Ascending aorta (tissue), 2 donors: Measurements from ENCODE around the gene PFDN5. TPM values are rescaled to one million over a fixed set of nuclear protein-coding genes. Genes with fewer than 3 reads are reported as not detected.

Experiments
- DNase-seq, 2 donors: peaks; one replicate each; pipeline ENCODE4 v3.0.0-alpha.2; 2019; ENCODE audit warnings: low spot score in 2 of 2
- H3K27ac ChIP-seq, 2 donors: fragments of 200-600 bp; sonication (generic); one replicate each; pipeline ENCODE4 v1.5.1; 2016 to 2017; ENCODE audit warnings: mild to moderate bottlenecking in 1 of 2
- H3K27me3 ChIP-seq: fragments of 200-600 bp; sonication (generic); one replicate; pipeline ENCODE4 v1.5.1; 2017
- H3K36me3 ChIP-seq, 2 donors: fragments of 200-600 bp; sonication (generic); one replicate each; pipeline ENCODE4 v1.5.1; 2016
- H3K4me1 ChIP-seq, 2 donors: fragments of 200-600 bp; sonication (generic); one replicate each; pipeline ENCODE4 v1.5.1; 2016 to 2017; ENCODE audit warnings: mild to moderate bottlenecking in 1 of 2
- H3K4me3 ChIP-seq, 2 donors: fragments of 200-600 bp; sonication (generic); one replicate each; pipeline ENCODE4 v1.5.1; 2016 to 2017; ENCODE audit warnings: mild to moderate bottlenecking in 1 of 2
- H3K9me3 ChIP-seq, 2 donors: fragments of 200-600 bp; sonication (generic); one replicate each; pipeline ENCODE4 v1.5.1; 2016
- intact Hi-C: fragments of 100-400 bp; cut with DNase I; formaldehyde crosslinking; loops from one replicate; pipeline ENCODE4 v1.15.1; 2023
- total RNA-seq: library from RNA; depleted of rRNA; stranded (reverse); fragments of >200 nt; gene quantifications from one replicate; pipeline ENCODE4 v1.1.0, GENCODE V29; 2016
- TF ChIP-seq, protein P1 (sequence below), 3 experiments: fragments of 200-600 bp in 2 of 3; fragments of 450-650 bp in 1 of 3; sonication (generic) in 2 of 3; IDR thresholded peaks; one replicate each; pipeline ENCODE4 v1.5.1; 2016 to 2019; ENCODE audit warnings: antibody characterized with exemption in 3 of 3, mild to moderate bottlenecking in 1 of 3, moderate library complexity in 1 of 3

The PFDN5 gene
- total RNA-seq, 1 donor from 2014 or later: 187 TPM

DNA sequence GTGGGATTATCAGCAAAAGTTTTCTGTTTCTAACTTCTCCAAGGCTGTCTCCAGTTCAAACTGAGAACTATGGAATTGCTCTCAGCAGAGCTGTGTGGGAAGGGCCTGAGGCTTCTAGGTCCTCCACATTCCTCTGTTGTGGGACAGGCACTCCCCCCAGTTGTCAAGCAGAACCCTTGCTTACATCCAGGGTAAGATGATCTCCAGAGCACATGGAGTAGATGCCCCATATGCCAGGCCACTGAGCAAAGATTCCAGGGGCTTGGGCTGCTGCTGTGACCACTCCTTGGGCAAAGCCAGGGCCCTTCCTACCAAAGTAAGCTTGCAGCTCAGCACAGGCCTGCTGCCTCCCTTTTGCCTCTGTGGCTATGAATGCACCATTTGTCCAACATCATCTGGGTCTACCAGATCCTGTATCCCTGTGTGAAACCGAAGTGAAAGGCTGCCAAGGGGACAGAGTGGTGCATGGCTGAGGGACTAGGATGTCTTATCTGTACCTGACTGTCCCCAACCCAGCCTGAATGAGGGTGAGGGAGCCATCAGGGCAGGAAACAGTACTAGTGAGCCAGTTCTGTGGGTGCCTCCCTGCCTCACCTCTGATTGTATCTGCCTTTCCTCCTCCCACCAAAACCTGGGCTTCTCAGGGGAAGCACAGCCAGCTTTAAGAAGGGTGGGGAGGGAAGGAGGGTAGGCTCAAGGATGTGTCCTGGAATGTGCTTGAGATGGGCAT is 40.4 kb upstream of the PFDN5 start:
- DNase-seq: no peak
- peaks cover 9 to 25% of the 10 kb centered on the region in 2 donors for H3K36me3 ChIP-seq
- H3K27ac ChIP-seq: no peak overlapping the region
- no peaks in the 10 kb centered on the region for H3K9me3 ChIP-seq
- TF ChIP-seq, protein P1, sequence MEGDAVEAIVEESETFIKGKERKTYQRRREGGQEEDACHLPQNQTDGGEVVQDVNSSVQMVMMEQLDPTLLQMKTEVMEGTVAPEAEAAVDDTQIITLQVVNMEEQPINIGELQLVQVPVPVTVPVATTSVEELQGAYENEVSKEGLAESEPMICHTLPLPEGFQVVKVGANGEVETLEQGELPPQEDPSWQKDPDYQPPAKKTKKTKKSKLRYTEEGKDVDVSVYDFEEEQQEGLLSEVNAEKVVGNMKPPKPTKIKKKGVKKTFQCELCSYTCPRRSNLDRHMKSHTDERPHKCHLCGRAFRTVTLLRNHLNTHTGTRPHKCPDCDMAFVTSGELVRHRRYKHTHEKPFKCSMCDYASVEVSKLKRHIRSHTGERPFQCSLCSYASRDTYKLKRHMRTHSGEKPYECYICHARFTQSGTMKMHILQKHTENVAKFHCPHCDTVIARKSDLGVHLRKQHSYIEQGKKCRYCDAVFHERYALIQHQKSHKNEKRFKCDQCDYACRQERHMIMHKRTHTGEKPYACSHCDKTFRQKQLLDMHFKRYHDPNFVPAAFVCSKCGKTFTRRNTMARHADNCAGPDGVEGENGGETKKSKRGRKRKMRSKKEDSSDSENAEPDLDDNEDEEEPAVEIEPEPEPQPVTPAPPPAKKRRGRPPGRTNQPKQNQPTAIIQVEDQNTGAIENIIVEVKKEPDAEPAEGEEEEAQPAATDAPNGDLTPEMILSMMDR (IDR thresholded peaks at IDR 0.05): no peak
- no peaks in the 10 kb centered on the region for H3K27me3 ChIP-seq
- H3K4me1 ChIP-seq: peaks cover 0 to 24% of the 10 kb centered on the region in 2 donors
- no peak overlapping the region for H3K4me3 ChIP-seq
- intact Hi-C loops: no loop called here

DNA sequence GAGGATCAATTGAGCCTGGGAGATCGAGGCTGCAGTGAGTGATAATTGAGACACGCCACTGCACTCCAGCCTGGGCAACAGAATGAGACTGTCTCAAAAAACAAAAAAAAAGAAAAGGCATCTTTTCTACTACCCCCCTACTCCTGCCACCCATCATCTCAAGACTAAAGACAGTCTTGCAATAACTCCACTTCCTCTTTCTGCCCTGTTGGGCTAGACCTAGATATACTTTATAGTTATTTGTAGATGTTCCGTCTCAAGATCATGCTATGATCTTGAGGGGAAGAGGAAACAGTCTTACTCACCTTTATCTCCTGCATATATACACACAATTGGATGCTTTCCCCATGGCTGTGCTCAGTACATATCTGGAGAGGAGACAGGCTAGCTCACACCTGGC is 39.3 kb upstream of the PFDN5 start:
- no peak for DNase-seq
- no peaks in the 10 kb centered on the region for H3K27me3 ChIP-seq
- TF ChIP-seq, protein P1 (IDR thresholded peaks at IDR 0.05): no peak
- intact Hi-C loops: no loop called here
- no peak overlapping the region for H3K4me3 ChIP-seq
- peaks cover 9 to 25% of the 10 kb centered on the region in 2 donors for H3K36me3 ChIP-seq
- no peak overlapping the region for H3K27ac ChIP-seq
- peaks cover 0 to 21% of the 10 kb centered on the region in 2 donors for H3K4me1 ChIP-seq
- H3K9me3 ChIP-seq: no peaks in the 10 kb centered on the region

GRCh38 chr12:53258541-53259539 is 36.5 kb upstream of the PFDN5 start:
- DNase-seq: no peak
- Histone ChIP-seq H3K4me3 (no peak overlapping the region), H3K27ac (no peak overlapping the region), H3K36me3 (peaks cover 4 to 18% of the 10 kb centered on the region in 2 donors), H3K9me3 (no peaks in the 10 kb centered on the region), H3K27me3 (no peaks in the 10 kb centered on the region), H3K4me1 (peaks cover 0 to 2% of the 10 kb centered on the region in 2 donors)
- intact Hi-C loops: no loop called here
- TF ChIP-seq, protein P1 (IDR thresholded peaks at IDR 0.05): no peak

DNA sequence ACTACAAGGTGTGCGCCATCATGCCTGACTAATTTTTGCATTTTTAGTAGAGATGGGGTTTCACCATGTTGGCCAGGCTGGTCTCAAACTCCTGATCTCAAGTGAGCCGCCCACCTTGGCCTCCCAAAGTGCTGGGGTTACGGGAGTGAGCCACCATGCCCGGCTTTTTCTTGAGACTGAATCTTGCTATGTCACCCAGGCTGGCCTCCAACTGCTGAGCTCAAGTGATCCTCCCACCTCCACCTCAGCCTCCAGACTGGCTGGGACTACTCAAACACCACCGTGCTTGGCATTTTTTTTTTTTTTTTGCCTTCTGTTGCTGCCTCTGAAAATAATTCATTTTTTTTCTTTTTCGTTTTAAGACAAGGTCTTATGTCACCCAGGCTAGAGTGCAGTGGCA is 35.5 kb upstream of the PFDN5 start:
- H3K4me3 ChIP-seq: no peak overlapping the region
- H3K27ac ChIP-seq: no peak overlapping the region
- no peak for DNase-seq
- no peaks in the 10 kb centered on the region for H3K9me3 ChIP-seq
- intact Hi-C loops: no loop called here
- TF ChIP-seq, protein P1 (IDR thresholded peaks at IDR 0.05): no peak
- no peaks in the 10 kb centered on the region for H3K27me3 ChIP-seq
- no peaks in the 10 kb centered on the region for H3K4me1 ChIP-seq
- peaks cover 0 to 11% of the 10 kb centered on the region in 2 donors for H3K36me3 ChIP-seq

GRCh38 chr12:53265783-53266182 is 29.6 kb upstream of the PFDN5 start:
- TF ChIP-seq, protein P1 (IDR thresholded peaks at IDR 0.05): no peak
- intact Hi-C loops: no loop called here
- Histone ChIP-seq H3K4me3 (no peak overlapping the region), H3K27me3 (no peaks in the 10 kb centered on the region), H3K36me3 (no peaks in the 10 kb centered on the region), H3K9me3 (no peaks in the 10 kb centered on the region), H3K27ac (no peak overlapping the region), H3K4me1 (no peaks in the 10 kb centered on the region)
- DNase-seq: no peak
